Omental fat pad (tissue), 4 donors: ENCODE measurements around the gene PCNT. TPM values are rescaled to one million over a fixed set of nuclear protein-coding genes. Genes with fewer than 3 reads are reported as not detected.

ENCODE experiments used
- ATAC-seq: fragments of 150-250 bp; one replicate; pipeline ENCODE4 v1.9.1; 2016; ENCODE audit warnings: mild to moderate bottlenecking, moderate library complexity; ENCODE audit not compliant: low FRiP score
- DNase-seq: peaks from one replicate; pipeline ENCODE4 v3.0.0-alpha.2; 2019; ENCODE audit warnings: low spot score
- CTCF ChIP-seq, 3 donors: fragments of 450-650 bp; IDR thresholded peaks; one replicate each; pipeline ENCODE4 v1.5.1; 2016 to 2017; ENCODE audit warnings: antibody characterized with exemption in 3 of 3, mild to moderate bottlenecking in 3 of 3, moderate library complexity in 2 of 3
- total RNA-seq, 4 donors: library from RNA; depleted of rRNA; stranded (reverse); fragments of >200 nt; gene quantifications; one replicate each; pipeline ENCODE4 v1.1.0, GENCODE V29; 2016

PCNT gene
- total RNA-seq, 4 donors from 2014 or later = 23.0 to 51.7 (median 24.4) TPM

GRCh38 chr21:46455575-46456385 is 131.8 kb downstream of the PCNT start:
- no peak for TF ChIP-seq CTCF (IDR thresholded peaks at IDR 0.05)
- ATAC-seq (no peak), DNase-seq (no peak)

GRCh38 chr21:46456750-46457149 is 132.8 kb downstream of the PCNT start:
- TF ChIP-seq CTCF (IDR thresholded peaks at IDR 0.05) = no peak
- no peak for ATAC-seq
- DNase-seq = no peak

- no peak for TF ChIP-seq CTCF (IDR thresholded peaks at IDR 0.05)
- ATAC-seq (peak; percentile 22), DNase-seq (no peak)
Measured at GRCh38 chr21:46457801-46458314, 133.9 kb downstream of the PCNT start.

- DNase-seq (peak; percentile 70), ATAC-seq (peak; percentile 99)
- no peak for TF ChIP-seq CTCF (IDR thresholded peaks at IDR 0.05)
Measured at GRCh38 chr21:46458315-46459023, 134.5 kb downstream of the PCNT start, which contains the start of gene DIP2A. TSS of gene DIP2A (plus strand) at chr21:46458891. CDS start at chr21:46459132, 241 bp downstream.

GRCh38 chr21:46459024-46459355 is 135.0 kb downstream of the PCNT start:
- DNase-seq = no peak
- no peak for ATAC-seq
- no peak for TF ChIP-seq CTCF (IDR thresholded peaks at IDR 0.05)

- TF ChIP-seq CTCF (IDR thresholded peaks at IDR 0.05) = no peak
- DNase-seq (no peak), ATAC-seq (no peak)
Measured at GRCh38 chr21:46459356-46460112, 135.6 kb downstream of the PCNT start.
